GM13976 (cell line): Measurements from ENCODE around the gene OSBPL3.

ENCODE experiments used
- DNase-seq: peaks from one replicate; pipeline ENCODE4 v3.0.0; 2012; ENCODE audit warnings: low spot score
- in situ Hi-C: fragments of 300-500 bp; cut with MboI; formaldehyde crosslinking; loops from one replicate; pipeline ENCODE4 v1.12.0; 2022; ENCODE audit warnings: low sequenced_read_pairs, mixed read lengths, inconsistent platforms; ENCODE audit not compliant: unreplicated experiment
- TF ChIP-seq, protein P1 (sequence below): IDR thresholded peaks from 2 replicates; pipeline ENCODE4 v1.5.1; 2012; ENCODE audit warnings: borderline replicate concordance, mild to moderate bottlenecking; ENCODE audit not compliant: insufficient read depth; ENCODE audit errors: extremely low read depth, missing control alignments, control extremely low read depth

OSBPL3 gene

DNA sequence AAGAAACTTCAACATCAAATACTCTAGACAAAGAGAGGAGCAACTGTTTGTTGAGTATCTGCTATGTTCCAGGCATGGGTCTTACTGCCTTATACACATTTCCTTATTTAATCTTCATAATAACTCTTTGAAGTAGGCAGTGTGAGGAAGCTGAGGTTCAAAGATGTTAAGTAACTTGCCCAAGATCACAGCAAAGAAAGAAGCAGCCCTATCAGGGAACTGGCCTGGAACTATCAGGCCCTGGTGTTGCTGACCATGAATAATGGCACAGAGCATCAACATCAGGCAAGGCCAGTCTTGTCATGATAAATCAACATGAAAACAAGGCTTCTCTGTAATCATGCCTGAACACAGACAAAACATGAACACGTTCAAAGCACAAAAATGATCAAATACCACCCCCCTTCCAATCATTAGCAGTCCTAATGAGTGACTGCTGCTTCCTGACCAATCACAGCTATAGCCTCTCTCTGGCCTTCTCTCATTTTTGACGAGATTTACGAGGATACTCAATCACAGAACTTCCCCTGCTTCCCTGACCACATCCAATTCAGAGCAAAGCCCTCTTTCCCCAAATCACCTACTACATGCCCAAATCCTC is 225.0 kb downstream of the OSBPL3 start:
- in situ Hi-C loops = no loop called here
- TF ChIP-seq, protein P1, sequence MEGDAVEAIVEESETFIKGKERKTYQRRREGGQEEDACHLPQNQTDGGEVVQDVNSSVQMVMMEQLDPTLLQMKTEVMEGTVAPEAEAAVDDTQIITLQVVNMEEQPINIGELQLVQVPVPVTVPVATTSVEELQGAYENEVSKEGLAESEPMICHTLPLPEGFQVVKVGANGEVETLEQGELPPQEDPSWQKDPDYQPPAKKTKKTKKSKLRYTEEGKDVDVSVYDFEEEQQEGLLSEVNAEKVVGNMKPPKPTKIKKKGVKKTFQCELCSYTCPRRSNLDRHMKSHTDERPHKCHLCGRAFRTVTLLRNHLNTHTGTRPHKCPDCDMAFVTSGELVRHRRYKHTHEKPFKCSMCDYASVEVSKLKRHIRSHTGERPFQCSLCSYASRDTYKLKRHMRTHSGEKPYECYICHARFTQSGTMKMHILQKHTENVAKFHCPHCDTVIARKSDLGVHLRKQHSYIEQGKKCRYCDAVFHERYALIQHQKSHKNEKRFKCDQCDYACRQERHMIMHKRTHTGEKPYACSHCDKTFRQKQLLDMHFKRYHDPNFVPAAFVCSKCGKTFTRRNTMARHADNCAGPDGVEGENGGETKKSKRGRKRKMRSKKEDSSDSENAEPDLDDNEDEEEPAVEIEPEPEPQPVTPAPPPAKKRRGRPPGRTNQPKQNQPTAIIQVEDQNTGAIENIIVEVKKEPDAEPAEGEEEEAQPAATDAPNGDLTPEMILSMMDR = no peak
- DNase-seq = peak; percentile 46

DNA sequence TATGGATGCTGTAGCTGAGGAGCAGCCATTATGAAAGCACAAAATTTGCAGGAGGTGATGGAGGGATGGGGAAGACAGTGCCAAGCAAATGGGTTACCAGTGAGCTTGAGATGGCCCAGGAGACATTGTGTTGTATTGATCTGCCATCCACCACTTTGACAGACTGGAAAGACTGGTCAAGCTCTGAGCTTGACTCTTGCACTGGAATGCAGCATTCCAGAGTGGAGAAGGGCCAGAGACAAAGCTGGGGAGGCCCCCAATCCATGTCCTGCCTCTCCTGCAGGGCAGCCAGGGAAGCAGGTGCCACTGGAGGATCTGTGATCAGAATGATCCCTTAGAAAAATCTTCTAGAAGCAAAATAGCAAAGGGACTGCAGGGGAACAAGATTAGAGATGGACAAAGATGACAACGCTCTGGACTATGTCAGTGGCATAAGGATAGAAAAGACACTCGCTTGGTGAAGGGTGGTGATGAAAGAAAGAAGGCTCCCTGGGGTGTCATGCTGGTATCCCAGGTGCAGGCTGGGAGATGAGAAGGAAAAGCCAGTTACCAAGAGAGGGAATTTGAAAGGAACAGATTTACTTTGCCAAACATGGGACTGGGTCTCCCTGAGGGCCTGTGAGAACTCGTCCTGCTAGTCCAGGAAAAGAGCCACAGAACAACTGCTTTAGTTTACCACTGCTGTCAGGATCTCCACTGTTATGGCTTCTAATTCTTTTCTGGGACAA is 227.7 kb downstream of the OSBPL3 start:
- TF ChIP-seq, protein P1 = no peak
- no peak for DNase-seq
- in situ Hi-C loops = no loop called here

DNA sequence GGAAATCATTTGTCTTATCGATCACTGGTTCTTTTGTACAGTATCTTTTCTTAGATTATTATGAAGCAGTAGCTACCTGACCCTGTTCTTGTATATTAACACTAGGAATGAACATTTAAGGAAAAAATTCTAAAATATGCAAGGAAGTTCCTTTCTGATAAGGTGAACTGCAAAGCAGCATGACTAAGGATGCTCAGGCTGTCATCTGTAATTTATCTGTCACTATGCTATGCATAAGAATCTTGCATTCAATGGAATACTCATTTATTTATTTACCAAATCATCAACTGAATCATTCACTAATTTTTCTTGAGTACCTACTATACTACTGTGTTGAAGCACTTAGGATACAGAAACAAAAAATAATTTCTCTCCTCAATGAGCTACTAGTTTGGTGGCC is 228.5 kb downstream of the OSBPL3 start:
- in situ Hi-C loops = no loop called here
- TF ChIP-seq, protein P1 = no peak
- no peak for DNase-seq

DNA sequence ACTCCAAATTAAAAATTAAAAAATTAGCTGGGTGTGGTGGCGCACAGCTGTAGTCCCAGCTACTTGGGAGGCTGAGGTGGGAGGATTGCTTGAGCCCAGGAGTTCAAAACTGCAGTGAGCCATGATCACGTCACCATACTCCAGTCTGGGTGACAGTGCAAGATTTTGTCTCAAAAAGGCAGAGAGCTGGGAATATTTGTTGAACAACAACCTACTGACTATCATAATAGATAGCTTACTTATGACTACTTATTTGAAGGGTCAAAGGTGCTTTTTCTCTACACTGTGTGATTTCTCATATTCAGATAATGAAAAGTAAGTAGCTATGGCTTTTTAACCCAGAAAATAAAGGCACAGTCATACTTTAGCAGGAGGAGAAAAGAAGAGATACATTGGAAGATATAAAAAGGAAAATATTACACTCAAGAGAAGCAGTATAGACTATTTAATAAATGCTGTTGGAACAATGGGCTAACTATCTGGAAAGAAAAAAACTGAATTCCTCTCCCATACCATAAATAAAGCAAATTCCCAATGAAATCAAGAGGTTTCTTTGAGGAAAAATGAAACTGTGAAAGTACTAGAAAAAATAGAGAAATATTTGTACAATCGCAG is 229.4 kb downstream of the OSBPL3 start:
- TF ChIP-seq, protein P1 = no peak
- in situ Hi-C loops = no loop called here
- DNase-seq = no peak

DNA sequence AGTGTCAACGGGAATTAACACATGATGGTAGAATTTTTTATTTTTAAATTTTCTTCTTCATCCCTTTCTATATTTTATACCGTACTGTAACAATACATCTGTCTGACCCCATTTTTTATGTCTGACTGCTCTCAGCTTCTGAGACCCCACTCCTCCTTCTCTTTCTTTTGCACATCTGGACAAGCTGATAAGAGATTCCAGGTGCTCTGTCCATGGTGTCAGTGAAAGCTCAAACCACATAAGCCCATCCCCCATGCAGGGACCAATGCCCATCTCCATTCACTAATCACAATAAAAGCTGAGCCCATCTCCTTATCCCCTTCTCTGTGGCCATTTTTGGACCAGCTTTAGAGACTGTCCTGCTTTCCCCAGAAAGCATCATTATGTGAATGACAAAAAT is 231.5 kb downstream of the OSBPL3 start:
- TF ChIP-seq, protein P1 = no peak
- in situ Hi-C loops = no loop called here
- DNase-seq = no peak
